PC-9 (cell line): ENCODE results near the gene UBE2D3. TPM values are rescaled to one million over a fixed set of nuclear protein-coding genes. Genes with fewer than 3 reads are reported as not detected.
A peak's percentile ranks its signal among the peaks of the same experiment; 100 is the strongest.

Source experiments
- BruUV-seq: library from RNA; stranded (reverse); fragments of 400-500 nt; replicated peaks from 2 replicates; lab custom pipeline; 2021; lab: Mats Ljungman, UMichigan
- CTCF ChIA-PET: fragments of 300-600 bp; sonication (Branson Sonifier 250); formaldehyde crosslinking; loops from one replicate; lab custom pipeline; 2022; ENCODE audit warnings: antibody characterized with exemption; lab: Charles Lee
- POLR2A ChIA-PET: fragments of 300-600 bp; sonication (Branson Sonifier 250); formaldehyde crosslinking; loops from one replicate; lab custom pipeline; 2022; ENCODE audit warnings: antibody characterized with exemption; ENCODE audit not compliant: unreplicated experiment; lab: Charles Lee
- DNase-seq, 2 experiments: peaks; one replicate each; pipeline versions ENCODE4 v3.0.0 to v3.0.0-alpha.2; 2015 to 2022; ENCODE audit warnings: mixed read lengths in 1 of 2
- H2AFZ ChIP-seq: fragments of 200-600 bp; sonication (generic); 2 replicates; pipeline ENCODE4 v1.8.1; 2017; ENCODE audit warnings: antibody characterized with exemption
- H3F3A ChIP-seq: fragments of 200-600 bp; sonication (generic); 2 replicates; pipeline ENCODE4 v1.8.1; 2017; ENCODE audit warnings: antibody characterized with exemption, mild to moderate bottlenecking, low read depth; ENCODE audit not compliant: insufficient read depth
- H3K27ac ChIP-seq: fragments of 200-600 bp; sonication (generic); 2 replicates; pipeline ENCODE4 v1.6.1; 2016; ENCODE audit warnings: mixed run types
- H3K27me3 ChIP-seq: fragments of 200-600 bp; sonication (generic); 2 replicates; pipeline ENCODE4 v1.6.1; 2016; ENCODE audit warnings: low read depth, mixed run types; ENCODE audit not compliant: insufficient read depth
- H3K36me3 ChIP-seq: fragments of 200-600 bp; sonication (generic); 2 replicates; pipeline ENCODE4 v1.6.1; 2016; ENCODE audit warnings: low read depth, mixed run types
- H3K4me1 ChIP-seq: fragments of 200-600 bp; sonication (generic); replicated peaks from 2 replicates; pipeline ENCODE4 v1.6.1; 2016; ENCODE audit warnings: mixed run types; ENCODE audit not compliant: insufficient read depth
- H3K4me2 ChIP-seq: fragments of 200-600 bp; sonication (generic); 2 replicates; pipeline ENCODE4 v1.6.1; 2017; ENCODE audit warnings: mixed run types
- H3K4me3 ChIP-seq: fragments of 200-600 bp; sonication (generic); 2 replicates; pipeline ENCODE4 v1.6.1; 2016; ENCODE audit warnings: mixed run types
- H3K79me2 ChIP-seq: fragments of 200-600 bp; sonication (generic); 2 replicates; pipeline ENCODE4 v1.6.1; 2017; ENCODE audit warnings: low read depth, mixed run types
- H3K9me2 ChIP-seq: fragments of 200-600 bp; sonication (generic); 2 replicates; pipeline ENCODE4 v1.8.1; 2017; ENCODE audit warnings: mild to moderate bottlenecking; ENCODE audit not compliant: insufficient read depth
- H3K9me3 ChIP-seq: fragments of 200-600 bp; sonication (generic); 2 replicates; pipeline ENCODE4 v1.8.1; 2016; ENCODE audit warnings: low read depth; ENCODE audit not compliant: insufficient read depth
- H4K20me1 ChIP-seq: fragments of 200-600 bp; sonication (generic); 2 replicates; pipeline ENCODE4 v1.8.1; 2017; ENCODE audit not compliant: insufficient read depth
- EZH2 ChIP-seq: fragments of 200-600 bp; sonication (generic); IDR thresholded peaks from 2 replicates; pipeline ENCODE4 v1.8.0; 2017; ENCODE audit warnings: antibody characterized with exemption, low read depth
- intact Hi-C: fragments of 100-400 bp; cut with micrococcal nuclease; formaldehyde crosslinking; loops from one replicate; pipeline ENCODE4 v1.10.0; 2022; ENCODE audit not compliant: unreplicated experiment
- total RNA-seq: library from RNA; stranded (reverse); gene quantifications from 2 replicates; pipeline ENCODE4 v1.2.3, GENCODE V29; 2021
- TF ChIP-seq, protein P1 (sequence below): fragments of 200-600 bp; sonication (generic); conservative IDR thresholded peaks from 2 replicates; pipeline ENCODE4 v1.6.1; 2017; ENCODE audit warnings: mixed run types, antibody characterized with exemption, mild to moderate bottlenecking, moderate library complexity

UBE2D3 gene
- total RNA-seq, 1 experiment from 2014 or later = 183 TPM

DNA sequence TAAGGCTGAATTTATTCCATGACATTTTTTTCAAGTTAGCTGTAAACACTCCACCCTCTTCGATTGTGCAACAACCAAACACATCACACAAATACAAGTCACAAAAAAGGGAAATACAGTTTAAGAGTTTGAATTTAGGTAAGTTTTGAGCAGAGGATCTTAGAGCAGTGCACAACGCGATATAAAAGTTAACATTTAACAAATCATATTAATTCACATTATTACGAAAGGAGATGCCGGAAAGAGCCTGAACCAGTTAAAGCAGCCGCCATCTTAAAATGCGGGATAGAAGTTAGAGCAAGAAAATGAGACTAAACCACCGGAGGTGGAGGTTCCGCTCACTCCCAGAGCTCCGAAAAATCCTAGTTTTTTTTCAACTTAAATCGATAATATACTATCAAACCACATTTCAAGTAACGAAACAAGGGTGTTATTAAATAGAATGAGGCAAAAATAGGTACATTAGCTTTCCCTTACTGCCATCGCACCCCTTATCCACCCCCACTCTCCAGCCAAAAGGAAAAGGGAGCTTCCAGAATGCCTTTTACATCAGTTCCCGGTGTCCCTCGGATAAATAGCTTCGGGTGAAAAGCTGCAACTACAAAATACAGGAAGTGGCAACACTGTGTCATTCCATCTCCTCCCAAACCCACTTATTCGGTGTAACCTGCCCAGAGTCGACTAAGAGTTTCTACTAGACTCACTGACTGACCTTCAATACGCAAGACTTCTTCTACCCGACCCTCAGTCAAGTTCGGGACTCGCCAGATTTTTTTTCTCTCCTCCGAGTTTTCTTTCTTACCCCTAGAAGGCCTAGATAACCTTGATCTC lies 1.9 kb downstream of the UBE2D3 start:
- Histone ChIP-seq H3K4me2 (peak overlapping the region; percentile 94), H3K27me3 (no peaks in the 10 kb centered on the region), H3K9me3 (no peaks in the 10 kb centered on the region), H2AFZ (no peak overlapping the region), H3F3A (peaks cover 38% of the 10 kb centered on the region), H3K4me1 (peaks cover 38% of the 10 kb centered on the region), H3K27ac (peak overlapping the region; percentile 99), H3K9me2 (no peaks in the 10 kb centered on the region), H3K79me2 (peaks cover 78% of the 10 kb centered on the region), H3K4me3 (peak overlapping the region; percentile 95), H3K36me3 (peaks cover 40% of the 10 kb centered on the region), H4K20me1 (peaks cover 48% of the 10 kb centered on the region)
- ChIA-PET POLR2A (interaction anchor here (0.7 kb wide), 1 partner anchor 970 kb away, joined by 3 read pairs; no protein-coding TSS in a partner anchor), CTCF (interaction anchor here (0.6 to 1.3 kb wide), 2 partner anchors 205 to 323 kb away, joined by 3 to 4 read pairs; no protein-coding TSS in a partner anchor)
- BruUV-seq = no TSS peak
- DNase-seq = no peak
- TF ChIP-seq, protein P1, sequence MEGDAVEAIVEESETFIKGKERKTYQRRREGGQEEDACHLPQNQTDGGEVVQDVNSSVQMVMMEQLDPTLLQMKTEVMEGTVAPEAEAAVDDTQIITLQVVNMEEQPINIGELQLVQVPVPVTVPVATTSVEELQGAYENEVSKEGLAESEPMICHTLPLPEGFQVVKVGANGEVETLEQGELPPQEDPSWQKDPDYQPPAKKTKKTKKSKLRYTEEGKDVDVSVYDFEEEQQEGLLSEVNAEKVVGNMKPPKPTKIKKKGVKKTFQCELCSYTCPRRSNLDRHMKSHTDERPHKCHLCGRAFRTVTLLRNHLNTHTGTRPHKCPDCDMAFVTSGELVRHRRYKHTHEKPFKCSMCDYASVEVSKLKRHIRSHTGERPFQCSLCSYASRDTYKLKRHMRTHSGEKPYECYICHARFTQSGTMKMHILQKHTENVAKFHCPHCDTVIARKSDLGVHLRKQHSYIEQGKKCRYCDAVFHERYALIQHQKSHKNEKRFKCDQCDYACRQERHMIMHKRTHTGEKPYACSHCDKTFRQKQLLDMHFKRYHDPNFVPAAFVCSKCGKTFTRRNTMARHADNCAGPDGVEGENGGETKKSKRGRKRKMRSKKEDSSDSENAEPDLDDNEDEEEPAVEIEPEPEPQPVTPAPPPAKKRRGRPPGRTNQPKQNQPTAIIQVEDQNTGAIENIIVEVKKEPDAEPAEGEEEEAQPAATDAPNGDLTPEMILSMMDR = no peak
- no peak for TF ChIP-seq EZH2
- intact Hi-C loops = loop anchor here (5.0 kb wide), 3 partner anchors 192 to 393 kb away; partner anchors contain the start of gene SLC9B1

DNA sequence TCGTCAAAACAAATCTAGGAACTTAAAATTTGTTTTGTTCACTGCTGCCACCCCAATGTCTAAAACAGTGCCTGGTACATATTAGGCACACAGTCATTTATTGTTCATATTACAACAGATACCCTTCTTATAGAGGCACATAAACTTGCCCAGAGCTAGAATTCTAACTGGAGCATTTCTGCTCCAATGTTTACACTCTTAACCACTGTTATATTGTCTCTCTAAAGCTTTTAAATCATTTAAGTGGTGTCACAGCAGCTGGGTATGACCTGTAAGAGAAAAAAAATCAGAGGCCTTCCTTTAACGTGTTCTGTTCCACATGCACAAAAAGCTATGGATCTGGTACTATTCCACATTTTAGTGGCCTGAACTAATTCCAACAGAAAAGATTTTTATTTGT lies 3.0 kb downstream of the UBE2D3 start:
- CTCF ChIA-PET = no interaction called here
- H3K9me3 ChIP-seq = no peaks in the 10 kb centered on the region

DNA sequence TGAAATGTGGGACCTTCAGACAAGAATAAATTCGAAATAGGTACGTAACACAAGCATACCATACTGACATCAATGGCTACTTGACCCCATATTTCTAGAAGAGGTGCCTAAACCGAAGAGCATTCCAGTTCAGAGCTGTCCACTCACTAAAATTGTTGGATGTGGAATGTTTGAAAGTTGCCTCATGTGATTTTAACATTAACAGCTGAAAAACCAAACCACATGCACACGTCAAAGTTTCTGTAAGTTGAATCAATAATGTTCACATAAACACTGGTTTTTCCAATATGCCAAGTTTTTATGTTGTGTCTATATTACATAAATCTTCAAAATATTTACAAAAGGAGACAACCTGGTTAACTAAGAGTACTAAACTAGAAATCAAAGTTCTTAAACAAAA lies 3.5 kb downstream of the UBE2D3 start:
- peaks cover 64% of the 10 kb centered on the region for H4K20me1 ChIP-seq
- ChIA-PET POLR2A (no interaction called here), CTCF (interaction anchor here (0.6 kb wide), 1 partner anchor 21 kb away, joined by 3 read pairs; no protein-coding TSS in a partner anchor)
- H3K9me2 ChIP-seq = no peaks in the 10 kb centered on the region
- peaks cover 80% of the 10 kb centered on the region for H3K79me2 ChIP-seq
- peak overlapping the region; percentile 99; the same call in 1 of the 2 replicates for H3K27ac ChIP-seq
- H3K4me1 ChIP-seq = peaks cover 26% of the 10 kb centered on the region
- peak overlapping the region; percentile 94 for H3K4me2 ChIP-seq
- peak overlapping the region; percentile 95 for H3K4me3 ChIP-seq
- BruUV-seq = no TSS peak
- H3K36me3 ChIP-seq = peaks cover 51% of the 10 kb centered on the region
- no peak for TF ChIP-seq EZH2
- TF ChIP-seq, protein P1 = no peak
- H3K9me3 ChIP-seq = no peaks in the 10 kb centered on the region
- DNase-seq = no peak
- intact Hi-C loops = no loop called here
- H2AFZ ChIP-seq = no peak overlapping the region
- H3F3A ChIP-seq = peaks cover 31% of the 10 kb centered on the region
- no peaks in the 10 kb centered on the region for H3K27me3 ChIP-seq

More for the DNA sequence above, 3.0 kb downstream of the UBE2D3 start:
- DNase-seq = no peak
- H3F3A ChIP-seq = peaks cover 36% of the 10 kb centered on the region
- POLR2A ChIA-PET = no interaction called here
- no TSS peak for BruUV-seq
- H3K4me2 ChIP-seq = peak overlapping the region; percentile 94
- no peak overlapping the region for H2AFZ ChIP-seq
- H3K4me3 ChIP-seq = peak overlapping the region; percentile 95
- no peaks in the 10 kb centered on the region for H3K27me3 ChIP-seq
- H3K4me1 ChIP-seq = peaks cover 31% of the 10 kb centered on the region
- TF ChIP-seq, protein P1 = no peak
- TF ChIP-seq EZH2 = no peak
- H4K20me1 ChIP-seq = peaks cover 59% of the 10 kb centered on the region
- H3K9me2 ChIP-seq = no peaks in the 10 kb centered on the region
- H3K27ac ChIP-seq = peak overlapping the region; percentile 99; the same call in 1 of the 2 replicates
- peaks cover 80% of the 10 kb centered on the region for H3K79me2 ChIP-seq
- peaks cover 50% of the 10 kb centered on the region for H3K36me3 ChIP-seq
- intact Hi-C loops = no loop called here
